CD1c-positive myeloid dendritic cell (primary cell): ENCODE data around the gene MAPKAPK3.

Experiments used
- DNase-seq: peaks from one replicate; pipeline ENCODE4 v3.0.0-alpha.2; 2016; ENCODE audit errors: extremely low spot score

Gene MAPKAPK3

GRCh38 chr3:50617096-50617791, at the start of gene MAPKAPK3:
Gene MAPKAPK3, plus strand, starts transcription at chr3:50617151. Its CDS starts 415 bp downstream, at chr3:50617566.
- DNase-seq: peak; percentile 56

GRCh38 chr3:50567386-50568167, 49.4 kb upstream of the MAPKAPK3 start, which contains the start of gene C3orf18:
Gene C3orf18, minus strand, starts transcription at chr3:50567747. Its CDS starts 2,048 bp downstream, at chr3:50565699.
- peak; percentile 96 for DNase-seq

- peak; percentile 97 for DNase-seq
These were observed 47.8 kb upstream of the MAPKAPK3 start, which contains the start of gene HEMK1 for GRCh38 chr3:50568947-50569749. Gene HEMK1, plus strand, starts transcription at chr3:50569522. Its CDS starts 1,583 bp downstream, at chr3:50571105.

GRCh38 chr3:50570508-50571279, 46.3 kb upstream of the MAPKAPK3 start:
- no peak for DNase-seq

- no peak for DNase-seq
These were observed 45.5 kb upstream of the MAPKAPK3 start for GRCh38 chr3:50571486-50571885.

- peak; percentile 89 for DNase-seq
These were observed 44.8 kb upstream of the MAPKAPK3 start for GRCh38 chr3:50572158-50572557.

GRCh38 chr3:50572801-50573371, 44.1 kb upstream of the MAPKAPK3 start:
- no peak for DNase-seq

- peak; percentile 59 for DNase-seq
These were observed 43.1 kb upstream of the MAPKAPK3 start for GRCh38 chr3:50573566-50574443.

- DNase-seq: no peak
These were observed 42.5 kb upstream of the MAPKAPK3 start for GRCh38 chr3:50574444-50574831.

- DNase-seq: no peak
These were observed 41.6 kb upstream of the MAPKAPK3 start for GRCh38 chr3:50575372-50575771.

GRCh38 chr3:50577348-50577747, 39.6 kb upstream of the MAPKAPK3 start:
- DNase-seq: no peak

GRCh38 chr3:50580683-50581458, 36.1 kb upstream of the MAPKAPK3 start:
- DNase-seq: no peak

GRCh38 chr3:50581459-50581842, 35.5 kb upstream of the MAPKAPK3 start:
- no peak for DNase-seq

- DNase-seq: no peak
These were observed 34.9 kb upstream of the MAPKAPK3 start for GRCh38 chr3:50582083-50582482.

GRCh38 chr3:50583897-50584296, 33.1 kb upstream of the MAPKAPK3 start:
- no peak for DNase-seq

- DNase-seq: no peak
These were observed 32.6 kb upstream of the MAPKAPK3 start for GRCh38 chr3:50584391-50584790.

- no peak for DNase-seq
These were observed 30.8 kb upstream of the MAPKAPK3 start for GRCh38 chr3:50585919-50586762.

- no peak for DNase-seq
These were observed 30.2 kb upstream of the MAPKAPK3 start for GRCh38 chr3:50586763-50587070.
